PC-3 (cell line): ENCODE results near the gene POLDIP3. TPM values are rescaled to one million over a fixed set of nuclear protein-coding genes. Genes with fewer than 3 reads are reported as not detected.

Source experiments
- ATAC-seq: fragments of 200-7000 bp; cut with Tn5 transposase; 2 replicates; pipeline ENCODE4 v1.9.1; 2020; ENCODE audit warnings: mild to moderate bottlenecking, moderate library complexity
- BruUV-seq: library from RNA; stranded (reverse); fragments of 400-500 nt; replicated peaks from 2 replicates; lab custom pipeline; 2021; lab: Mats Ljungman, UMichigan
- CTCF ChIA-PET: fragments of 300-600 bp; sonication (Branson Sonifier 250); formaldehyde crosslinking; loops from one replicate; lab custom pipeline; 2022; ENCODE audit warnings: antibody characterized with exemption; lab: Charles Lee
- POLR2A ChIA-PET: fragments of 300-600 bp; sonication (Branson Sonifier 250); formaldehyde crosslinking; loops from one replicate; lab custom pipeline; 2022; ENCODE audit warnings: antibody characterized with exemption; ENCODE audit not compliant: unreplicated experiment; lab: Charles Lee
- DNase-seq: peaks from one replicate; pipeline ENCODE4 v3.0.0-alpha.2; 2015
- H2AFZ ChIP-seq: fragments of 300-600 bp; sonication (generic); 2 replicates; pipeline ENCODE4 v1.6.0; 2016; ENCODE audit warnings: antibody characterized with exemption, low read length
- H3F3A ChIP-seq: fragments of 300-600 bp; sonication (generic); one replicate; pipeline ENCODE4 v1.6.0; 2017; ENCODE audit warnings: antibody characterized with exemption, low read length, control low read depth, mild to moderate bottlenecking; ENCODE audit not compliant: unreplicated experiment
- H3K27ac ChIP-seq: fragments of 300-600 bp; sonication (generic); 2 replicates; pipeline ENCODE4 v1.5.1; 2016; ENCODE audit warnings: mild to moderate bottlenecking, low read length
- H3K27me3 ChIP-seq: fragments of 300-600 bp; sonication (generic); 2 replicates; pipeline ENCODE4 v1.6.1; 2016; ENCODE audit warnings: low read length, mixed read lengths
- H3K36me3 ChIP-seq: fragments of 300-600 bp; sonication (generic); 2 replicates; pipeline ENCODE4 v1.6.1; 2016; ENCODE audit warnings: low read depth, mixed run types, low read length, mixed read lengths
- H3K4me1 ChIP-seq: fragments of 300-600 bp; sonication (generic); 2 replicates; pipeline ENCODE4 v1.5.1; 2016; ENCODE audit warnings: low read length; ENCODE audit not compliant: insufficient read depth
- H3K4me2 ChIP-seq: fragments of 300-600 bp; sonication (generic); 2 replicates; pipeline ENCODE4 v1.6.0; 2016; ENCODE audit warnings: low read length
- H3K4me3 ChIP-seq: fragments of 300-600 bp; sonication (generic); 2 replicates; pipeline ENCODE4 v1.5.1; 2016; ENCODE audit warnings: mild to moderate bottlenecking, low read length, mixed read lengths
- H3K79me2 ChIP-seq: fragments of 300-600 bp; sonication (generic); 2 replicates; pipeline ENCODE4 v1.6.1; 2017; ENCODE audit warnings: low read length, mixed read lengths
- H3K9ac ChIP-seq: fragments of 300-600 bp; sonication (generic); 2 replicates; pipeline ENCODE4 v1.6.0; 2016; ENCODE audit warnings: mild to moderate bottlenecking, low read length
- H3K9me2 ChIP-seq: fragments of 300-600 bp; sonication (generic); replicated peaks from 2 replicates; pipeline ENCODE4 v1.6.1; 2016; ENCODE audit warnings: mixed run types, low read length, mixed read lengths
- H3K9me3 ChIP-seq: fragments of 300-600 bp; sonication (generic); 2 replicates; pipeline ENCODE4 v1.6.1; 2016; ENCODE audit warnings: low read length, mixed read lengths
- H4K20me1 ChIP-seq: fragments of 300-600 bp; sonication (generic); 2 replicates; pipeline ENCODE4 v1.6.1; 2016; ENCODE audit warnings: low read length, mixed read lengths
- CTCF ChIP-seq: fragments of 300-600 bp; sonication (generic); conservative IDR thresholded peaks from 2 replicates; pipeline ENCODE4 v1.5.1; 2017; ENCODE audit warnings: antibody characterized with exemption, low read depth, mild to moderate bottlenecking, low read length
- EZH2 ChIP-seq: fragments of 300-600 bp; sonication (generic); IDR thresholded peaks from one replicate; pipeline ENCODE4 v1.6.1; 2017; ENCODE audit warnings: antibody characterized with exemption, mild to moderate bottlenecking, low read length; ENCODE audit not compliant: unreplicated experiment
- EZH2phosphoT487 ChIP-seq: fragments of 300-600 bp; sonication (generic); IDR thresholded peaks from 2 replicates; pipeline ENCODE4 v1.6.1; 2018; ENCODE audit warnings: mild to moderate bottlenecking, antibody characterized with exemption, low read length, borderline replicate concordance
- intact Hi-C: fragments of 100-400 bp; cut with micrococcal nuclease; formaldehyde crosslinking; loops from 2 replicates; pipeline ENCODE4 v1.9.0; 2023
- total RNA-seq: library from RNA; depleted of rRNA; stranded (reverse); fragments of >200 nt; gene quantifications from 2 replicates; pipeline ENCODE4 v1.2.3, GENCODE V29; 2014

POLDIP3 gene
- total RNA-seq, 1 experiment from 2014 or later = 32.4 TPM

- no peaks in the 10 kb centered on the region for H3K79me2 ChIP-seq
- H4K20me1 ChIP-seq = no peaks in the 10 kb centered on the region
- no peaks in the 10 kb centered on the region for H3K27me3 ChIP-seq
- no peak for DNase-seq
- peaks cover 9% of the 10 kb centered on the region for H3K4me1 ChIP-seq
- no peak overlapping the region for H2AFZ ChIP-seq
- H3K4me2 ChIP-seq = no peak overlapping the region
- POLR2A ChIA-PET = no interaction called here
- no peak for ATAC-seq
- H3K27ac ChIP-seq = no peak overlapping the region
- TF ChIP-seq EZH2phosphoT487 (no peak), CTCF (no peak), EZH2 (no peak)
- intact Hi-C loops = no loop called here
- no peaks in the 10 kb centered on the region for H3K9me2 ChIP-seq
- H3K4me3 ChIP-seq = no peak overlapping the region
- BruUV-seq = no TSS peak
- no peak overlapping the region for H3K9ac ChIP-seq
- H3K36me3 ChIP-seq = no peaks in the 10 kb centered on the region
- no peaks in the 10 kb centered on the region for H3F3A ChIP-seq
- CTCF ChIA-PET = no interaction called here
- no peaks in the 10 kb centered on the region for H3K9me3 ChIP-seq
These were observed 16.4 kb upstream of the POLDIP3 start for GRCh38 chr22:42630901-42631602.

- Histone ChIP-seq H3K9me3 (no peaks in the 10 kb centered on the region), H3K9ac (no peak overlapping the region), H3K27ac (no peak overlapping the region), H3K4me1 (peaks cover under 1% of the 10 kb centered on the region), H3K36me3 (no peaks in the 10 kb centered on the region), H2AFZ (no peak overlapping the region), H3K27me3 (no peaks in the 10 kb centered on the region), H4K20me1 (no peaks in the 10 kb centered on the region), H3K4me3 (no peak overlapping the region), H3K9me2 (no peaks in the 10 kb centered on the region), H3K79me2 (no peaks in the 10 kb centered on the region), H3K4me2 (no peak overlapping the region), H3F3A (no peaks in the 10 kb centered on the region)
- TF ChIP-seq CTCF (no peak), EZH2 (no peak), EZH2phosphoT487 (no peak)
- ATAC-seq (no peak), DNase-seq (no peak)
- intact Hi-C loops = no loop called here
- POLR2A ChIA-PET = no interaction called here
- CTCF ChIA-PET = no interaction called here
- BruUV-seq = no TSS peak
These were observed 15.5 kb upstream of the POLDIP3 start for GRCh38 chr22:42630211-42630610.

GRCh38 chr22:42627981-42628380 is 13.3 kb upstream of the POLDIP3 start:
- H3K9me3 ChIP-seq = no peaks in the 10 kb centered on the region
- no peak overlapping the region for H3K9ac ChIP-seq
- TF ChIP-seq CTCF (no peak), EZH2 (no peak), EZH2phosphoT487 (no peak)
- BruUV-seq = no TSS peak
- CTCF ChIA-PET = no interaction called here
- no peak overlapping the region for H2AFZ ChIP-seq
- H3F3A ChIP-seq = no peaks in the 10 kb centered on the region
- no peaks in the 10 kb centered on the region for H3K79me2 ChIP-seq
- DNase-seq (no peak), ATAC-seq (no peak)
- intact Hi-C loops = no loop called here
- H3K27ac ChIP-seq = no peak overlapping the region
- H3K4me1 ChIP-seq = no peaks in the 10 kb centered on the region
- H3K4me3 ChIP-seq = no peak overlapping the region
- POLR2A ChIA-PET = interaction anchor here (0.6 kb wide), 1 partner anchor 13 kb away, joined by 3 read pairs; the partner anchor contains the start of gene POLDIP3
- no peak overlapping the region for H3K4me2 ChIP-seq
- H3K36me3 ChIP-seq = no peaks in the 10 kb centered on the region
- no peaks in the 10 kb centered on the region for H3K9me2 ChIP-seq
- H4K20me1 ChIP-seq = no peaks in the 10 kb centered on the region
- no peaks in the 10 kb centered on the region for H3K27me3 ChIP-seq
